GM23338 (cell line): ENCODE data around the gene RASAL3.

ENCODE experiments used
- CREB1 ChIP-seq: fragments of 250-450 bp; sonication (Bioruptor Pico); IDR thresholded peaks from 2 replicates; pipeline ENCODE4 v1.5.0; 2020; ENCODE audit warnings: low read depth, mild to moderate bottlenecking, moderate library complexity
- EZH2 ChIP-seq: fragments of 200-600 bp; sonication (generic); IDR thresholded peaks from one replicate; pipeline ENCODE4 v1.8.0; 2017; ENCODE audit warnings: antibody characterized with exemption, mild to moderate bottlenecking, low read depth; ENCODE audit not compliant: unreplicated experiment
- EZH2phosphoT487 ChIP-seq: fragments of 200-600 bp; sonication (generic); IDR thresholded peaks from one replicate; pipeline ENCODE4 v1.8.1; 2018; ENCODE audit warnings: antibody characterized with exemption; ENCODE audit not compliant: unreplicated experiment
- JUNB ChIP-seq: IDR thresholded peaks from one replicate; pipeline ENCODE4 v1.6.1; 2016; ENCODE audit warnings: antibody characterized with exemption; ENCODE audit not compliant: unreplicated experiment
- NANOG ChIP-seq: IDR thresholded peaks from 2 replicates; pipeline ENCODE4 v1.6.1; 2016; ENCODE audit warnings: antibody characterized with exemption, borderline replicate concordance
- POLR2AphosphoS5 ChIP-seq: IDR thresholded peaks from 2 replicates; pipeline ENCODE4 v1.6.1; 2016; ENCODE audit warnings: antibody characterized with exemption, low read depth
- STAT1 ChIP-seq: IDR thresholded peaks from one replicate; pipeline ENCODE4 v1.6.1; 2016; ENCODE audit warnings: antibody characterized with exemption; ENCODE audit not compliant: unreplicated experiment
- ZNF114 ChIP-seq: fragments of 250-450 bp; sonication (Bioruptor Pico); IDR thresholded peaks from 2 replicates; pipeline ENCODE4 v1.5.0; 2020; ENCODE audit warnings: mild to moderate bottlenecking, moderate library complexity
- ZNF331 ChIP-seq: fragments of 250-450 bp; sonication (Bioruptor Pico); IDR thresholded peaks from 2 replicates; pipeline ENCODE4 v1.5.0; 2020; ENCODE audit warnings: low read depth, mild to moderate bottlenecking, moderate library complexity
- TF ChIP-seq, protein P1 (sequence below), 2 experiments: fragments of 200-600 bp in 1 of 2; sonication (generic) in 1 of 2; conservative IDR thresholded peaks; 2 replicates each; pipeline versions ENCODE4 v1.5.1 to v1.6.1; 2016 to 2017; ENCODE audit warnings: antibody characterized with exemption in 2 of 2, low read depth in 2 of 2, mild to moderate bottlenecking in 2 of 2, moderate library complexity in 1 of 2
- TF ChIP-seq, protein P2 (sequence below): IDR thresholded peaks from one replicate; pipeline ENCODE4 v1.6.1; 2018; ENCODE audit warnings: antibody characterized with exemption; ENCODE audit not compliant: unreplicated experiment
- TF ChIP-seq, protein P3 (sequence below): fragments of 250-450 bp; sonication (Bioruptor Pico); IDR thresholded peaks from 2 replicates; pipeline ENCODE4 v1.5.0; 2020; ENCODE audit warnings: mild to moderate bottlenecking, moderate library complexity
- TF ChIP-seq, protein P4 (sequence below): IDR thresholded peaks from 2 replicates; pipeline ENCODE4 v1.6.1; 2016; ENCODE audit warnings: antibody characterized with exemption

DNA sequence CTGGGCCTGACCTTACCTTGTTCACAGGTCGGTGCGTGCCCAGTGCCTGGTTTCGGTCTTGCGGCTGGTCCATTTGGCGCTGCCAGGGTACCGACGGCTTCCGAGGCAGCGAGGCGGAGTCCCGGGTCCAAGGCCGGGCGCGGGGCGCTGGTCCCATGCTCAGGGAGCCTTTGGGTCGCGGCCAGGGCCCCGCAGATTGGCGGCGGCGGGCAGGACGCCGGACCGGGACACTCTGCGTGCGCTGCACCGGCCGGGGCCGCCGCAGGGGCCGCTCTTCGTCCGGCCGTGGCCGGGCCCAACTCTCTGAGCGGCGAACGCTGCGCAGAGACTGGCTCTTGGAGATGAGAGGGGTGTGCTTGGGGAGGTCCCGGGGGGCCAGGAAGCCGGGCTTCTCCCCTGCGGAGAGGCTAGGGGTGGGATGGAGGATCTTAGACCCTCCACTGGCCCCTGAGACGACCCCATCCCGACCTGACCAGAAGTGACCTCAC is 11.2 kb downstream of the RASAL3 start:
- TF ChIP-seq, protein P1, sequence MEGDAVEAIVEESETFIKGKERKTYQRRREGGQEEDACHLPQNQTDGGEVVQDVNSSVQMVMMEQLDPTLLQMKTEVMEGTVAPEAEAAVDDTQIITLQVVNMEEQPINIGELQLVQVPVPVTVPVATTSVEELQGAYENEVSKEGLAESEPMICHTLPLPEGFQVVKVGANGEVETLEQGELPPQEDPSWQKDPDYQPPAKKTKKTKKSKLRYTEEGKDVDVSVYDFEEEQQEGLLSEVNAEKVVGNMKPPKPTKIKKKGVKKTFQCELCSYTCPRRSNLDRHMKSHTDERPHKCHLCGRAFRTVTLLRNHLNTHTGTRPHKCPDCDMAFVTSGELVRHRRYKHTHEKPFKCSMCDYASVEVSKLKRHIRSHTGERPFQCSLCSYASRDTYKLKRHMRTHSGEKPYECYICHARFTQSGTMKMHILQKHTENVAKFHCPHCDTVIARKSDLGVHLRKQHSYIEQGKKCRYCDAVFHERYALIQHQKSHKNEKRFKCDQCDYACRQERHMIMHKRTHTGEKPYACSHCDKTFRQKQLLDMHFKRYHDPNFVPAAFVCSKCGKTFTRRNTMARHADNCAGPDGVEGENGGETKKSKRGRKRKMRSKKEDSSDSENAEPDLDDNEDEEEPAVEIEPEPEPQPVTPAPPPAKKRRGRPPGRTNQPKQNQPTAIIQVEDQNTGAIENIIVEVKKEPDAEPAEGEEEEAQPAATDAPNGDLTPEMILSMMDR (conservative IDR thresholded peaks at IDR 0.05; ENCODE audit: low read depth in 2 of 2): peak in 1 of 2 experiments; percentile 24; a peak in 1 of 4 replicates
- TF ChIP-seq, protein P2, sequence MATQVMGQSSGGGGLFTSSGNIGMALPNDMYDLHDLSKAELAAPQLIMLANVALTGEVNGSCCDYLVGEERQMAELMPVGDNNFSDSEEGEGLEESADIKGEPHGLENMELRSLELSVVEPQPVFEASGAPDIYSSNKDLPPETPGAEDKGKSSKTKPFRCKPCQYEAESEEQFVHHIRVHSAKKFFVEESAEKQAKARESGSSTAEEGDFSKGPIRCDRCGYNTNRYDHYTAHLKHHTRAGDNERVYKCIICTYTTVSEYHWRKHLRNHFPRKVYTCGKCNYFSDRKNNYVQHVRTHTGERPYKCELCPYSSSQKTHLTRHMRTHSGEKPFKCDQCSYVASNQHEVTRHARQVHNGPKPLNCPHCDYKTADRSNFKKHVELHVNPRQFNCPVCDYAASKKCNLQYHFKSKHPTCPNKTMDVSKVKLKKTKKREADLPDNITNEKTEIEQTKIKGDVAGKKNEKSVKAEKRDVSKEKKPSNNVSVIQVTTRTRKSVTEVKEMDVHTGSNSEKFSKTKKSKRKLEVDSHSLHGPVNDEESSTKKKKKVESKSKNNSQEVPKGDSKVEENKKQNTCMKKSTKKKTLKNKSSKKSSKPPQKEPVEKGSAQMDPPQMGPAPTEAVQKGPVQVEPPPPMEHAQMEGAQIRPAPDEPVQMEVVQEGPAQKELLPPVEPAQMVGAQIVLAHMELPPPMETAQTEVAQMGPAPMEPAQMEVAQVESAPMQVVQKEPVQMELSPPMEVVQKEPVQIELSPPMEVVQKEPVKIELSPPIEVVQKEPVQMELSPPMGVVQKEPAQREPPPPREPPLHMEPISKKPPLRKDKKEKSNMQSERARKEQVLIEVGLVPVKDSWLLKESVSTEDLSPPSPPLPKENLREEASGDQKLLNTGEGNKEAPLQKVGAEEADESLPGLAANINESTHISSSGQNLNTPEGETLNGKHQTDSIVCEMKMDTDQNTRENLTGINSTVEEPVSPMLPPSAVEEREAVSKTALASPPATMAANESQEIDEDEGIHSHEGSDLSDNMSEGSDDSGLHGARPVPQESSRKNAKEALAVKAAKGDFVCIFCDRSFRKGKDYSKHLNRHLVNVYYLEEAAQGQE: no peak
- TF ChIP-seq CREB1 (CRISPR knock-in tag) (no peak), EZH2 (no peak), JUNB (no peak), NANOG (no peak), POLR2AphosphoS5 (no peak), EZH2phosphoT487 (no peak), ZNF331 (CRISPR knock-in tag) (no peak), ZNF114 (CRISPR knock-in tag) (no peak), STAT1 (no peak)
- TF ChIP-seq, protein P3, sequence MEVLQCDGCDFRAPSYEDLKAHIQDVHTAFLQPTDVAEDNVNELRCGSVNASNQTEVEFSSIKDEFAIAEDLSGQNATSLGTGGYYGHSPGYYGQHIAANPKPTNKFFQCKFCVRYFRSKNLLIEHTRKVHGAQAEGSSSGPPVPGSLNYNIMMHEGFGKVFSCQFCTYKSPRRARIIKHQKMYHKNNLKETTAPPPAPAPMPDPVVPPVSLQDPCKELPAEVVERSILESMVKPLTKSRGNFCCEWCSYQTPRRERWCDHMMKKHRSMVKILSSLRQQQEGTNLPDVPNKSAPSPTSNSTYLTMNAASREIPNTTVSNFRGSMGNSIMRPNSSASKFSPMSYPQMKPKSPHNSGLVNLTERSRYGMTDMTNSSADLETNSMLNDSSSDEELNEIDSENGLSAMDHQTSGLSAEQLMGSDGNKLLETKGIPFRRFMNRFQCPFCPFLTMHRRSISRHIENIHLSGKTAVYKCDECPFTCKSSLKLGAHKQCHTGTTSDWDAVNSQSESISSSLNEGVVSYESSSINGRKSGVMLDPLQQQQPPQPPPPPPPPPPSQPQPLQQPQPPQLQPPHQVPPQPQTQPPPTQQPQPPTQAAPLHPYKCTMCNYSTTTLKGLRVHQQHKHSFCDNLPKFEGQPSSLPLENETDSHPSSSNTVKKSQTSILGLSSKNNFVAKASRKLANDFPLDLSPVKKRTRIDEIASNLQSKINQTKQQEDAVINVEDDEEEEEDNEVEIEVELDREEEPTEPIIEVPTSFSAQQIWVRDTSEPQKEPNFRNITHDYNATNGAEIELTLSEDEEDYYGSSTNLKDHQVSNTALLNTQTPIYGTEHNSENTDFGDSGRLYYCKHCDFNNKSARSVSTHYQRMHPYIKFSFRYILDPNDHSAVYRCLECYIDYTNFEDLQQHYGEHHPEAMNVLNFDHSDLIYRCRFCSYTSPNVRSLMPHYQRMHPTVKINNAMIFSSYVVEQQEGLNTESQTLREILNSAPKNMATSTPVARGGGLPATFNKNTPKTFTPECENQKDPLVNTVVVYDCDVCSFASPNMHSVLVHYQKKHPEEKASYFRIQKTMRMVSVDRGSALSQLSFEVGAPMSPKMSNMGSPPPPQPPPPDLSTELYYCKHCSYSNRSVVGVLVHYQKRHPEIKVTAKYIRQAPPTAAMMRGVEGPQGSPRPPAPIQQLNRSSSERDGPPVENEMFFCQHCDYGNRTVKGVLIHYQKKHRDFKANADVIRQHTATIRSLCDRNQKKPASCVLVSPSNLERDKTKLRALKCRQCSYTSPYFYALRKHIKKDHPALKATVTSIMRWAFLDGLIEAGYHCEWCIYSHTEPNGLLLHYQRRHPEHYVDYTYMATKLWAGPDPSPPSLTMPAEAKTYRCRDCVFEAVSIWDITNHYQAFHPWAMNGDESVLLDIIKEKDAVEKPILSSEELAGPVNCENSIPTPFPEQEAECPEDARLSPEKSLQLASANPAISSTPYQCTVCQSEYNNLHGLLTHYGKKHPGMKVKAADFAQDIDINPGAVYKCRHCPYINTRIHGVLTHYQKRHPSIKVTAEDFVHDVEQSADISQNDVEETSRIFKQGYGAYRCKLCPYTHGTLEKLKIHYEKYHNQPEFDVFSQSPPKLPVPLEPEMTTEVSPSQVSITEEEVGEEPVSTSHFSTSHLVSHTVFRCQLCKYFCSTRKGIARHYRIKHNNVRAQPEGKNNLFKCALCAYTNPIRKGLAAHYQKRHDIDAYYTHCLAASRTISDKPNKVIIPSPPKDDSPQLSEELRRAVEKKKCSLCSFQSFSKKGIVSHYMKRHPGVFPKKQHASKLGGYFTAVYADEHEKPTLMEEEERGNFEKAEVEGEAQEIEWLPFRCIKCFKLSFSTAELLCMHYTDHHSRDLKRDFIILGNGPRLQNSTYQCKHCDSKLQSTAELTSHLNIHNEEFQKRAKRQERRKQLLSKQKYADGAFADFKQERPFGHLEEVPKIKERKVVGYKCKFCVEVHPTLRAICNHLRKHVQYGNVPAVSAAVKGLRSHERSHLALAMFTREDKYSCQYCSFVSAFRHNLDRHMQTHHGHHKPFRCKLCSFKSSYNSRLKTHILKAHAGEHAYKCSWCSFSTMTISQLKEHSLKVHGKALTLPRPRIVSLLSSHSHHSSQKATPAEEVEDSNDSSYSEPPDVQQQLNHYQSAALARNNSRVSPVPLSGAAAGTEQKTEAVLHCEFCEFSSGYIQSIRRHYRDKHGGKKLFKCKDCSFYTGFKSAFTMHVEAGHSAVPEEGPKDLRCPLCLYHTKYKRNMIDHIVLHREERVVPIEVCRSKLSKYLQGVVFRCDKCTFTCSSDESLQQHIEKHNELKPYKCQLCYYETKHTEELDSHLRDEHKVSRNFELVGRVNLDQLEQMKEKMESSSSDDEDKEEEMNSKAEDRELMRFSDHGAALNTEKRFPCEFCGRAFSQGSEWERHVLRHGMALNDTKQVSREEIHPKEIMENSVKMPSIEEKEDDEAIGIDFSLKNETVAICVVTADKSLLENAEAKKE: no peak
- TF ChIP-seq, protein P4, sequence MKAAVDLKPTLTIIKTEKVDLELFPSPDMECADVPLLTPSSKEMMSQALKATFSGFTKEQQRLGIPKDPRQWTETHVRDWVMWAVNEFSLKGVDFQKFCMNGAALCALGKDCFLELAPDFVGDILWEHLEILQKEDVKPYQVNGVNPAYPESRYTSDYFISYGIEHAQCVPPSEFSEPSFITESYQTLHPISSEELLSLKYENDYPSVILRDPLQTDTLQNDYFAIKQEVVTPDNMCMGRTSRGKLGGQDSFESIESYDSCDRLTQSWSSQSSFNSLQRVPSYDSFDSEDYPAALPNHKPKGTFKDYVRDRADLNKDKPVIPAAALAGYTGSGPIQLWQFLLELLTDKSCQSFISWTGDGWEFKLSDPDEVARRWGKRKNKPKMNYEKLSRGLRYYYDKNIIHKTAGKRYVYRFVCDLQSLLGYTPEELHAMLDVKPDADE: no peak
